ENCODE results near the gene HYDIN.
A peak's percentile ranks its signal among the peaks of the same experiment; 100 is the strongest.
"Not testable (repeated sequence)": the region's sequence is repeated elsewhere in the genome, so short reads cannot be mapped to it uniquely, and the experiment has no call there.

The HYDIN gene

GRCh38 chr16:70987019-70987715 is 243.4 kb downstream of the HYDIN start:
- DNase-seq, result not testable (repeated sequence)

DNA sequence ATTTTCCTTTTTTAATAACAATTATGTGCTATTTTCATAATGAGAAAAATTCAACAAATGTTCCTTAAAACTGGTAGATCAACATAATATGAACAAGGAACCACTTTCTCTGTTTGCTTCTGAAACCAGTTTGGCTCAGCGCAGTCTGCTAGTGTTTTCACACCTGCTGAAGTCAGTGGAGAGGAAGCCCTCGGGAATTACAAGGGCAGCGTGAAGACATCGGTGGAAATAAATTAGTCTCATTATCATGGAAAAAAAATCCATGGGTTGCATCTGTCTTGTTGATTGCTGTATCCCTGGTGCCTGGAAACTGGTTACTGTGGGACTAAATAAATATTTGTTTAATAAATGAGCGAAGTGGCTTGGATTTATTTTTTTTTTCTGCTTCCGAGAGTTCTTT is 245.8 kb downstream of the HYDIN start:
- peak in 1 of 2 experiments; percentile 41 for DNase-seq

- DNase-seq, result not testable (repeated sequence)
Measured at GRCh38 chr16:70968332-70968731, 262.2 kb downstream of the HYDIN start.

- not testable (repeated sequence) for DNase-seq
Measured at GRCh38 chr16:70960169-70960568, 270.4 kb downstream of the HYDIN start.

- DNase-seq, result not testable (repeated sequence)
Measured at GRCh38 chr16:70954922-70955321, 275.6 kb downstream of the HYDIN start.

GRCh38 chr16:70953824-70954223 is 276.7 kb downstream of the HYDIN start:
- not testable (repeated sequence) for DNase-seq

DNA sequence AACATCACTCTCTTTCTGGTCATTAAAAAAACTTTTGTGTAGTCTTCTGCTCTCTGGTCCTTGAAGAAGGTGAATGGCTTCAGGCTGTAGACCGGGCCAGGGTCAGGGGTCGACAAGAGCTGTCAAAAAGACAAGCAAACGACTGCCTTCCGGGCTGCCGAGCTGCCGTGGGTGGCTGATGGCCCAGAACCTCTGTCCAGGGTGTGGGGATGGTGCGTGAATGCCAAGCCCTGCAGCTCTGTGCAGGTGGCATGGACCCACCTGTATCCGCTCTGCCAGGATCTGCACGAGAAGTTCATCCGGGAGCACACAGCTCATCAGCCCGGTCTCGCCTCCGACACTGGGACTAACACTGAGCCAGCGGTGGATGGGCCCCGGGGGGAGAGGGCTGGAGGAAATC is 287.0 kb downstream of the HYDIN start:
- not testable (repeated sequence) for DNase-seq

- not testable (repeated sequence) for DNase-seq
Measured at GRCh38 chr16:70939690-70940359, 290.7 kb downstream of the HYDIN start.

GRCh38 chr16:70936781-70937525 is 293.6 kb downstream of the HYDIN start:
- DNase-seq, result not testable (repeated sequence)

DNA sequence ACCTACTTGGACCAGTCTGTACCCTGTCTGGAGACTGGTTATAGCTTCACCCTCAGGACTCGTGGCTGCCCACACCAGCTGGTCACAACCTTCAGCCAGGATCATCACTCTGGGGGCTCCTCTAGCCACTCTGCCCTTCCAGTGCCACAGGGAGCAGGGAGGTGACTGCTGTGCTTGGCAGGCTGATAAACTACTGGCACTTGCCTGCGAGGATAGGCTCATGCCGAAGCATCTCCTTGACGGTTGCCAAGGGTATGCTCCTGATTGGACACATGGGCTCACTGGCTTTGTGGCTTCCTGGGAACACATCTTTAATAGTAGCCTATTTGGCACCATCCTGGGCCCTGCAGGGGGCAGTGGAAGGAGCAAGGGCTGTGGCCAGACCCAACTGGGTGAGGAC is 295.2 kb downstream of the HYDIN start:
- not testable (repeated sequence) for DNase-seq

GRCh38 chr16:70933746-70934145 is 296.8 kb downstream of the HYDIN start:
- not testable (repeated sequence) for DNase-seq

GRCh38 chr16:70930757-70931156 is 299.8 kb downstream of the HYDIN start:
- not testable (repeated sequence) for DNase-seq

- DNase-seq, result not testable (repeated sequence)
Measured at GRCh38 chr16:70922164-70922563, 308.4 kb downstream of the HYDIN start.

DNA sequence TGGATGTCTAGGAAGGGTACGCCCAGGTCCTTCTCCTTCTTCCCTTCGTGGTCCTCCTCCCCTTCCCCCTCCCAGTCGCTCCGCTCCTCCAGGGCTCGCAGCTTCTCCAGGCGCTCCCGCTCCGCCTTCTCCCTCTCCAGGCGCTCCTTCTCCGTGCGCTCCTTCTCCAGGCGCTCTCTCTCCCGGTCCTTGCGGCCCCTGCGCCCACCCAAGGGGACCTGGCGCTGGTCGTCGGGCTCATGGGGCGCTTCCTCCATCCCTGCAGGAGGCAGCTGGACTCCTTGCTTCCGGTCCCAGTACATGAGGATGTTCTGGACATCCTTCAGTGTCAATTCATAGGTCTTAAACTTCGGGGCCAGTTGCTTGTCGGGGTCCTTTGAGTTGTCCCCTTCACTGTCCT is 309.9 kb downstream of the HYDIN start:
- not testable (repeated sequence) for DNase-seq

DNA sequence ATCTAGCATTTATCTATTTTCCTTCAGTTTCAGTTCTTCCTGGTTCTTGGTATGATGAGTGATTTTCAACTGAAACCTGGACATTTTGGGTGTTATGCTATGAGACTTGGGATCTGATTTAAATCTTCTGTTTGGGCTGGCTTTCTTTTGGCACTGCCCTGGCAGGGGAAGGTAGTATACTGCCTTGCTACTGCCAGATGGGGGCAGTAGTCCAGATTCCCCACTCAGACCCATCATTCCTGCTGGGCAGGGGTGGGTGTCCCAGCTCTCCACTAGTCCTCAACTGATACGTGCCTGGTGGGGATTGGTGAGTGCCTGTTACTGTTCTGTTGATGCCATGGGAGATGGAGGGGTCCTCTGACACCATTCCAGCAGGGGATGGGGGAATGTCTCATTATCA is 342.3 kb downstream of the HYDIN start:
- not testable (repeated sequence) for DNase-seq

GRCh38 chr16:70884652-70885051 is 345.9 kb downstream of the HYDIN start:
- DNase-seq, result not testable (repeated sequence)

DNA sequence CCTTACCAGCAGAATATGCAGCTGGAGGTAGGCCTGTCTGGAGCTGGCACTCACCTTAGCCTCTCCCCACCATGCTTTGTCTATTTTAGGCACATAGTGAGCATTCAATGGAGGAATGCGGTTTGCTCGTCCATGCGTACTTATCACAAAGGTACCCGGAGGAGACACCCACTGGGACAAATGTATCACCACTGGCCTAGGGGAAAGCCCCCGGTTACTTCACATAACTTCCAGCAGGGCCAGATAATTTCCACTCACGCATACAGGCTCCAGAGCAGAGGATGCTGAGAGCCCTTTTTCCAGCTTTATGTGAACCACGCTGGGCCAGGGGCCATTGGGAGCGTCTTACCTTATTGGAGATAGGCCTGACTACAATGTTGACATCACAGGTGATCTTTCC is 348.2 kb downstream of the HYDIN start:
- DNase-seq, result not testable (repeated sequence)

- not testable (repeated sequence) for DNase-seq
Measured at GRCh38 chr16:70877895-70878294, 352.6 kb downstream of the HYDIN start.

DNA sequence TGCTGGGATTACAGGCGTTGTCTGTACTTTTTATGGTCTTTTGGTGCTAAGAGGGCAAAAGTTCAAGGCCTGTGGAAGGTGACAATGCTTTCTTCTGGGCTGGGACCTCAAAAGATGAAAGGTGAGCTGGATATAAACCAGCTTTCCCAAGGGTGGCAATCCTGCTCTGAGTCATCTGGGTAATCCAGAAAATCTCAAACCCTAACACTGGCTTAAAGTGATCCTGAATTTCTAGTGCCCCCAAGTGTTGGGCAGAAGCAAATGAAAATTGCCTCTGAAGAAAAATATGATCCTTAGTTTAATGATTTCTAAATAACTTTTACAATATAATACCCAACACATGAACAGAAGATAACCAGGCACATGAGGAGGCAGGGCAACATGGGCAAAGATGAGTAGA is 354.1 kb downstream of the HYDIN start:
- not testable (repeated sequence) for DNase-seq

DNA sequence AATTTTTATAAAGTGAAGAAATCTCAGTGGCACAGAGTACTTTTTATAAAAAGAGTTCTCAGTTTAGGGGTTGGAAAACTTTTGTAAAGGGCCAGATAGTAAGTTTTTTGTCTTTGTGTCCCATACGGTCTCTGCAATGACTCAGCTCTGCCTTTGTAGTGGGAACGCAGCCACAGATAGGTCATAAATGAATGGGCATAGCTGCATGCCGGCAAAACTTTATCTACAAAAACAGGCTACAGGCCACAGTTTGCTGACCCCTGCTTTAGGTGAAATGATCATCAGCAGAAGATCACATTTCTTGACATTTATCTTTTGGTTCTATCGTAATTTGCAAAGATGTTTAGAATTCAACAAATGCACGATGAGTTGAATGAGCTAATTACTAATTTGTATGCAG is 365.8 kb downstream of the HYDIN start:
- not testable (repeated sequence) for DNase-seq

DNA sequence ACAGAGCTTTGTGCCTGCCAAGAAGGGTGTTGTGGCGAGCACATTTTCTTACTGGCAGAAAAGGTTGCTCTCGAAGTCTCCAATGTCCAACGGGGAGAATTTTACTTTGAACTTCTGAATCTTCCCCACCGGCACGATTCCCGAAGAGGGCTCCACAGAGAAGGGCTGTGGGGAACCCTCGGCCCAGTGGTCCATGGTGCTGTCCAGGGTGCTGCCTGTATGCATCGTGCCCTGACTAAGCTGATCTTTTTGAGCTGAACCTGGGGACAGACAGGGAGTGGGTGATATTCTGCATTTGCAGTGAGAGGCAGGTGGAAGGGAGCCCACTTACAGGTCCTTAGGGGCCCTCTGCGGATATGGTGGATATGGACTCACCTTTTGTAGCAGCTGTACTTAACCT is 368.5 kb downstream of the HYDIN start:
- DNase-seq, result not testable (repeated sequence)

DNA sequence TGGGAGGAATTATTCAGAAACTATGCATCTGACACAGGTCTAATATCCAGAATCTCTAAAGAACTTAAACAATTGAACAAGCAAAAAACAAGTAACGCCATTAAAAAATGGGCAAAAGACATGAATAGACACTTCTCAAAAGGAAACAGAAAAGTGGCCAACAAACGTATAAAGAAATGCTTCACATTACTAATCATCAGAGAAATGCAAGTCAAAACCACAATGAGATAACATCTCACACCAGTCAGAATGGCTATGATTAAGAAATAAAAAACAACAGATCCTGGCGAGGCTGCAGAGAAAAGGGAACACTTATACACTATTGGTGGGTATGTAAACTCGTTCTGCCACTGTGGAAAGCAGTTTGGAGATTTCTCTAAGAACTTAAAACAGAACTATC is 379.2 kb downstream of the HYDIN start:
- not testable (repeated sequence) for DNase-seq

- not testable (repeated sequence) for DNase-seq
Measured at GRCh38 chr16:70823498-70824118, 406.9 kb downstream of the HYDIN start.
